ENCODE data around the gene SRMS. TPM values are rescaled to one million over a fixed set of nuclear protein-coding genes. Genes with fewer than 3 reads are reported as not detected.

Gene SRMS
- not detected for total RNA-seq

DNA sequence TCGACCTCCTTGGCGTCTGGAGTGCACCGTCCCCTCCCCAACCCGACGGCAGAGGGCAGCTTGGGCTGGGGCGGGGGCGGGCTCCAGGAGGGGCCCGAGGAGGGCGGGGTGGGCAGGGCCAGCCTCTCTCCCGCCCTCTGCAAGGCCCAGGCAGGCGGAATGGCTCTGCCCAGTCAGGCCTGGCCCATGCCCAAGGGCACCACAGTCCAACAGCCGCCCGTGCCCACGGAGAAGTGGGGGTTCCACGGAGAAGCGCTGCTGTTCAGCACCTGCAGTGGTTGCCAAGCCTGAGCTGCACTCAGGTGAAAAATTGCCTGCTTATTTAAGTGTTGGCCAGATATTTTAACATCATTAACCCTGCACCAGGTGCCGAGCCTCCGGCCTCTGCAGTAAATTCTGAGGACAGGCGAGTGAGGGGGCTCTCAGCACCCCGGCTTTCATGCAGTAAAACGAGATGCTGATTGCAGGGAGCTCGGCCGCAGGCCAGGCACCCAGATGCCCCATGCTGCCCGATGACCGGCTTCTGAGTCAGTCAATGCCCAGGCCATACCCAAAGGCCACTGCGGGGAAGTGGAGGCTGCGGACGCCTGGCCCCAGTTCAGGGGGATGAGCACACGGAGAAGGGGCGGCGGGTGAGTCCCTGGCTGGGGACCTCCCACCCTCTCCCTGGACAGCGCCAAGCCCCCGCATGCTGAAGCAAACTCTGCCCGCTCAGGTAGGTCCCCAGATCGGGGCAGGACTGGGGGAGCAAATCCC lies at the start of gene SRMS:
SRMS (minus strand) TSS at position 25 of the 756 bp plus-strand sequence. CDS start 286 bp downstream, outside the sequence.
- TF ChIP-seq, protein P1, sequence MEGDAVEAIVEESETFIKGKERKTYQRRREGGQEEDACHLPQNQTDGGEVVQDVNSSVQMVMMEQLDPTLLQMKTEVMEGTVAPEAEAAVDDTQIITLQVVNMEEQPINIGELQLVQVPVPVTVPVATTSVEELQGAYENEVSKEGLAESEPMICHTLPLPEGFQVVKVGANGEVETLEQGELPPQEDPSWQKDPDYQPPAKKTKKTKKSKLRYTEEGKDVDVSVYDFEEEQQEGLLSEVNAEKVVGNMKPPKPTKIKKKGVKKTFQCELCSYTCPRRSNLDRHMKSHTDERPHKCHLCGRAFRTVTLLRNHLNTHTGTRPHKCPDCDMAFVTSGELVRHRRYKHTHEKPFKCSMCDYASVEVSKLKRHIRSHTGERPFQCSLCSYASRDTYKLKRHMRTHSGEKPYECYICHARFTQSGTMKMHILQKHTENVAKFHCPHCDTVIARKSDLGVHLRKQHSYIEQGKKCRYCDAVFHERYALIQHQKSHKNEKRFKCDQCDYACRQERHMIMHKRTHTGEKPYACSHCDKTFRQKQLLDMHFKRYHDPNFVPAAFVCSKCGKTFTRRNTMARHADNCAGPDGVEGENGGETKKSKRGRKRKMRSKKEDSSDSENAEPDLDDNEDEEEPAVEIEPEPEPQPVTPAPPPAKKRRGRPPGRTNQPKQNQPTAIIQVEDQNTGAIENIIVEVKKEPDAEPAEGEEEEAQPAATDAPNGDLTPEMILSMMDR (IDR thresholded peaks at IDR 0.05; ENCODE audit: low read depth): no peak

DNA sequence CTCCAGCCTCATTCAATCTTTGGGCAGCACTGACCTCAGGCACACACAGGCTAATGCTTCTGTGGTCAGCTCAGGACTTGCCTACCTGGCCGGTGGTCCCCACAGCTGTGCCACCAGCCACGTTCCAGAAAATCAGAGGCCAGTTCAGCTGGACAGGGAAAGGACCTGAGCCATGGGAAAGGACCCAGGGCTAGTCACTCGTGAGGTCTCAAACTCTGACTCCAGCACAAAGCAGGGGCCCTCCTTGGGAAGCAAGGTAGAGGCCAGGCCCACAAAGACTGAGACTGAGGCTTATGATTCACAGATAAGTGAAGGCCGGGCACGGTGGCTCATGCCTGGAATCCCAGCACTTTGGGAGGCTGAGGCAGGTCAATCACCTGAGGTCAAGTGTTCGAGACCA lies 48.9 kb upstream of the SRMS start:
- TF ChIP-seq, protein P1 (IDR thresholded peaks at IDR 0.05; ENCODE audit: low read depth): no peak

DNA sequence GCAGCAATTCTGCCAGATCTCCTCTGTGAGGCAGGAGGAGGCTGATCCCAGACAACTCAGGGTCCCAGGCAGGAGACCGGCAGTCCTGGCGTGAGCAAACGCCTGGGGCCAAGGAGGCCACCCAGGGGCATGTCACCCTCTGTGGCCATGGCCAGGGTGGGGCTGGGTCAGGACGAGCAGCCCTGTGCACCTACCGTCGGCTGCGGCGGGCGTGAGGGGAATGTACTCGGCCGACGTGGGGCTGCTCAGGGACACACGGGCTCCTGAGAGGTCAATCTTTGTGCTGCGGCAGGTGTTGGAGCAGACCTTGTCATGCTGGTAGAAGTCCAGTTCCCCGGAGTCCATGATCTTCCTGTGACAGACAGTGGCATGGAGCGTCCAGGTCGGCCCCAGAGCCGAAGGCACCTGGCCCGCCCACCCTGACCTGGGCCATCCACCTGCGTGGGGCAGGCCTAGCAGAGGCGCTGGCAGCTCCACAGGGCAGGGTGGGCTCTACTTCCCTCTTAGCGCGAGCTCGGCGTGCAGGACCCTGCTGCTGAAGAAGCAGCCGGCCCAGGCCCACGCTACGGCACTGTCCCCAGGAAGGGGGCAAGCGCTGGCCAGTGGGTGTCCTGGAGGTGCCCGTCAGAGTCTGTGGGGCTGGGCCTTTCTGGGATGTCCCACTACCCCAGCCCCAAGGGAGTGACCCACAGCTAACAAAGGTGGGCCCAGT lies 48.0 kb upstream of the SRMS start:
- TF ChIP-seq, protein P1 (IDR thresholded peaks at IDR 0.05; ENCODE audit: low read depth): no peak

DNA sequence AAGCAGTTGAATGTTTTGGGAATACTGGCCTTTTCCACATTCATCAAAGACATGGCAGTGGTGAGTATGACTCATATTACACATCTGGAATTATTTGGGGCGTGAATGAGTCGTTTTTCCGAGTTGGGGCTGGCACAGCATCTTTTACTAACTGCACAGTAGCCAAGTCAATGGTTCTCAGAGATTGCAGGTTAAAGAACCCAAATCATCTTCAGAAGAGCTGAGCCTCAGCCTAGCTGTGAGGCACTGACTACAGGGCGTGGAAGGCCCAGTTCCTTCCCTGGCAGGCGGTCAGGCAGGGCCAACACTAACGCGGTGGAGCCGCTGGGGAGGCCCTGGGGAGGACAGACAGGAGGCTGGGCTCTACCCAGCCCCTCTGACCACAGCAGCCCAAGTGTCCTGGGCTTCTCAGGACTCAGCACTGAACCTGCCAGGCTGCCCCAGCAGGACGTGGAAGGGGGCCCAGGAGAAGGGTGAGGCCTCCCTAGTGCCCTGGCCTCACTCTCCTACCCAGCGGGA lies 46.6 kb upstream of the SRMS start:
- TF ChIP-seq, protein P1 (IDR thresholded peaks at IDR 0.05; ENCODE audit: low read depth): no peak

- TF ChIP-seq, protein P1 (IDR thresholded peaks at IDR 0.05; ENCODE audit: low read depth): no peak
These were observed 45.1 kb upstream of the SRMS start for GRCh38 chr20:63592661-63593060.

DNA sequence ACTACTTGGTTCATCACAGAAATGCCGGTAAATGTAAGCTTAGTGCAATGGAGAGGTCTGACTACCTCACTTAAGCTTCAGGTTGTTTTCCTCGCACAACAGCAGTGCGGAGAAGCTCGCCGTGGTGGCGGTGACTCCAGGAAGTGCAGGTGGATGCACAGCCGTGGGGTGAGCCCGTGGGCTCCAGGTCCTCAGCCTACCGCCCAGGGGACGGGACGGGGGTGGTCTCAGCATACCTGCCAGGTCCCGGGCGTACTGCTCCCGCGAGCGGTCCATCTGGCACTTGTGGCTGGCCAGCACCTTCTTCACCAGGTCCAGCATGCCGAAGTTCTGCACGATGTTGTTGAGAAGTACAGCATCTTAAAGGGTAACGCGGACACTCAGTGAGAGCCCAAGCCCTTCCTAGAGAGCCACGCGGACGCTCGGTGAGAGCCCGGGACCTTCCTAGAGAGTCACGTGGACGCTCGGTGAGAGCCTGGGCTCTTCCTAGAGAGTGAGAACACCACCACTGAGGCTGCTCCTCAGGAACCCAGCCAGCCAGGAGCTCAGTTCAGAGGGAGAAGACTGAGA lies 44.3 kb upstream of the SRMS start:
- TF ChIP-seq, protein P1 (IDR thresholded peaks at IDR 0.05; ENCODE audit: low read depth): no peak

DNA sequence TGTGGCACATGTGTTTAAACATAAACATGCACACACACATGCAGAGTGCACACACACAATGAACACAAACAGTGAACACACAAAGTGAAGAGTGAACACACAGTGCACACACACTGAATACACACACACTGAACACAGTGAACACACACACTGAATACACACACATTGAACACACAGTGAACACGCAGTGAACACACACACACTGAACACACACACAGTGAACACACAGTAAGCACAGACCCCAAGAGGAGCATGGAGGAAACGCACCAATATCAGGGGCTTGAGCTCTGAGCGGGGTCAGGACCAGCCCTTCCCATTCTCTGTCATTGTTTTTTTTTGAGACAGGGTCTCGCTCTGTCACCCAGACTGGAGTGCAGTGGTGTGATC lies 43.6 kb upstream of the SRMS start:
- TF ChIP-seq, protein P1 (IDR thresholded peaks at IDR 0.05; ENCODE audit: low read depth): no peak
